Body of pancreas (tissue), 4 donors: Measurements from ENCODE around the gene VGF. TPM values are rescaled to one million over a fixed set of nuclear protein-coding genes. Genes with fewer than 3 reads are reported as not detected.

Source experiments
- ATAC-seq: fragments of 150-250 bp; one replicate; pipeline ENCODE4 v1.9.1; 2016
- DNase-seq, 4 donors: peaks; one replicate each; pipeline ENCODE4 v3.0.0-alpha.2; 2019
- H3K27ac ChIP-seq, 4 donors: fragments of 200-600 bp; sonication (generic); 1 replicate in 3 of 4; 2 replicates in 1 of 4; pipeline versions ENCODE4 v1.5.1 to v1.6.1; 2016 to 2019; ENCODE audit warnings: mild to moderate bottlenecking in 1 of 4, mixed read lengths in 1 of 4, moderate library complexity in 1 of 4
- H3K27me3 ChIP-seq, 2 donors: fragments of 200-600 bp; sonication (generic); one replicate each; pipeline ENCODE4 v1.6.0; 2016; ENCODE audit warnings: mild to moderate bottlenecking in 1 of 2
- H3K36me3 ChIP-seq, 2 donors: fragments of 200-600 bp; sonication (generic); replicated peaks in 1 of 2; 2 replicates each; pipeline ENCODE4 v1.5.1; 2016; ENCODE audit warnings: low read depth in 2 of 2; ENCODE audit not compliant: insufficient read depth in 1 of 2
- H3K4me1 ChIP-seq: fragments of 200-600 bp; sonication (generic); one replicate; pipeline ENCODE4 v1.6.0; 2016
- H3K4me3 ChIP-seq, 2 donors: fragments of 200-600 bp; sonication (generic); 1 replicate in 1 of 2; 2 replicates in 1 of 2; pipeline ENCODE4 v1.5.1; 2016 to 2019
- H3K9me3 ChIP-seq, 3 donors: fragments of 200-600 bp; sonication (generic); 1 replicate in 2 of 3; 2 replicates in 1 of 3; pipeline ENCODE4 v1.5.1; 2016
- CTCF ChIP-seq, 7 experiments: fragments of 450-650 bp in 4 of 7; fragments of 200-600 bp in 3 of 7; sonication (generic) in 3 of 7; IDR thresholded peaks; one replicate each; pipeline ENCODE4 v1.5.1; 2016 to 2019; ENCODE audit warnings: antibody characterized with exemption in 7 of 7
- POLR2A ChIP-seq, 3 donors: fragments of 450-650 bp; IDR thresholded peaks; one replicate each; pipeline ENCODE4 v1.6.1; 2016; ENCODE audit warnings: antibody characterized with exemption in 3 of 3, mild to moderate bottlenecking in 2 of 3
- WGBS, 2 donors: methylation state at CpG; one replicate each; pipeline ENCODE4 v1.1.5; 2017; 5-methylcytosine and 5-hydroxymethylcytosine counted together
- intact Hi-C: fragments of 100-400 bp; cut with DNase I; formaldehyde crosslinking; loops from one replicate; pipeline ENCODE4 v1.15.1; 2023
- total RNA-seq, 2 donors: library from RNA; depleted of rRNA; stranded (reverse); fragments of >200 nt; gene quantifications; one replicate each; pipeline ENCODE4 v1.1.0, GENCODE V29; 2016

VGF gene
- total RNA-seq, 2 donors from 2014 or later, result 3.0 to 4.9 TPM

- no peak for TF ChIP-seq POLR2A (IDR thresholded peaks at IDR 0.05)
- TF ChIP-seq CTCF (IDR thresholded peaks at IDR 0.05), result no peak
- no peaks in the 10 kb centered on the region for H3K9me3 ChIP-seq
- peaks cover 10% of the 10 kb centered on the region for H3K4me1 ChIP-seq
- H3K27ac ChIP-seq, result no peak overlapping the region
- WGBS, 2 donors, result 71% methylated on average over 14 of the region's 14 CpGs; no CpG with 5 or more reads in 1 of the 2 donors
- no peak overlapping the region for H3K4me3 ChIP-seq
- H3K27me3 ChIP-seq, result peaks cover 0 to 16% of the 10 kb centered on the region in 2 donors
- ATAC-seq (no peak), DNase-seq (no peak)
- intact Hi-C loops, result no loop called here
- no peaks in the 10 kb centered on the region for H3K36me3 ChIP-seq
These were observed 33.1 kb upstream of the VGF start for GRCh38 chr7:101198476-101198875.

DNA sequence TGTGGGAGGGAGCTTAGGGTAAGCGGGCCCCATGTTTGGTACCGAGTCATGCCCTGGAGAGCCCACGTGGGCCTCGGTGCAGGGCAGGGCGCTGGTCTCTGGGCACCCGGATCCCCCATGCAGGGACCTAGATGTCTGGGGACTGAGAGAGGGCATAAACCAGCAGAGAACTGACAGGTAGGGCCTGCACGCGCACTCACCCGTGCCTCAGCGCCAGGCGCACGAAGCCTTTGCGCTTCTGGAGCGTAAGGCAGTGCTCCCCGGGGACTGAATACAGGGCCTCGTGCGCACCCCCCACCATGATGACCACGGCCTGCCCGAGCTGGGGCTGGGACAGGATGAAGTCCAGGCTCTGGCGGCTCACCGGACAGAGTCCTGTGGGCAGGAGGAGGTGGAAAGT lies 32.6 kb upstream of the VGF start:
- ATAC-seq (no peak), DNase-seq (no peak)
- Histone ChIP-seq H3K9me3 (no peaks in the 10 kb centered on the region), H3K4me3 (no peak overlapping the region), H3K27me3 (peaks cover 0 to 16% of the 10 kb centered on the region in 2 donors), H3K4me1 (peaks cover 10% of the 10 kb centered on the region), H3K27ac (no peak overlapping the region), H3K36me3 (no peaks in the 10 kb centered on the region)
- 76% methylated on average over 5 to 21 of the region's 21 CpGs for WGBS, 2 donors
- intact Hi-C loops, result no loop called here
- TF ChIP-seq CTCF (IDR thresholded peaks at IDR 0.05) (no peak), POLR2A (IDR thresholded peaks at IDR 0.05) (no peak)

GRCh38 chr7:101195884-101196283 lies 30.5 kb upstream of the VGF start:
- H3K36me3 ChIP-seq, result no peaks in the 10 kb centered on the region
- intact Hi-C loops, result no loop called here
- DNase-seq (no peak), ATAC-seq (no peak)
- H3K4me3 ChIP-seq, result no peak overlapping the region
- no peaks in the 10 kb centered on the region for H3K9me3 ChIP-seq
- peaks cover 0 to under 1% of the 10 kb centered on the region in 2 donors for H3K27me3 ChIP-seq
- no peak for TF ChIP-seq CTCF (IDR thresholded peaks at IDR 0.05)
- no peak for TF ChIP-seq POLR2A (IDR thresholded peaks at IDR 0.05)
- WGBS, 2 donors, result 65 to 86% methylated on average over 10 to 14 of the region's 17 CpGs
- H3K4me1 ChIP-seq, result peaks cover 6% of the 10 kb centered on the region
- no peak overlapping the region for H3K27ac ChIP-seq

- no peak for TF ChIP-seq CTCF (IDR thresholded peaks at IDR 0.05)
- TF ChIP-seq POLR2A (IDR thresholded peaks at IDR 0.05), result no peak
- no peak overlapping the region for H3K27ac ChIP-seq
- H3K36me3 ChIP-seq, result no peaks in the 10 kb centered on the region
- WGBS, 2 donors, result 70 to 71% methylated on average over 8 of the region's 8 CpGs
- intact Hi-C loops, result no loop called here
- no peak overlapping the region for H3K4me3 ChIP-seq
- ATAC-seq (no peak), DNase-seq (no peak)
- no peaks in the 10 kb centered on the region for H3K9me3 ChIP-seq
- H3K27me3 ChIP-seq, result no peaks in the 10 kb centered on the region
- peaks cover 6% of the 10 kb centered on the region for H3K4me1 ChIP-seq
These were observed 23.7 kb upstream of the VGF start for GRCh38 chr7:101189109-101189508.

DNA sequence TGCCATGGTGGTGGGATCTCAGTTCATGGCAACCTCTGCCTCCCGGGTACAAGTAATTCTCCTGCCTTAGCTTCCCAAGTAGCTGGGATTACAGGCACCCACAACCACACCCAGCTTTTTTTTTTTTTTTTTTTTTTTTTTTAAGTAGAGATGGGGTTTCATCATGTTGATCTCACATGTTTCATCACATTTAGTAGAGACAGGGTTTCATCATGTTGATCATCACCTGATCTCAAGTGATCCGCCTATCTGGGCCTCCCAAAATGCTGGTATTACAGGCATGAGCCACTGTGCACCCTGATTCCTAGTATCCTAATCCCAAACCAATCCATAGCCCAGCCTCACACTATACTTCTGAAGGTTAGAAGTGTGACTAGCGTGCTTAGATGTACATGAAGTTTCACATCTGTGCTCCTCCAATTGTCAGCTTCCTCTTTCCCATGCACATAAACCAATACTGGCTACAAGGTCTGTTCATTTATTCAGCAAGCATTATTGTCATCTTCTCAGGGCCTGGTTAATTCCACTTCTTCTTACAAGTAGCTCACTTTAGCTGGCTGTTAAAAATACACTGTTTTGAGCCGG lies 21.6 kb upstream of the VGF start:
- no peak overlapping the region for H3K27ac ChIP-seq
- 78 to 83% methylated on average over 4 of the region's 4 CpGs for WGBS, 2 donors
- no peak overlapping the region for H3K4me3 ChIP-seq
- no peaks in the 10 kb centered on the region for H3K4me1 ChIP-seq
- H3K9me3 ChIP-seq, result no peaks in the 10 kb centered on the region
- H3K27me3 ChIP-seq, result no peaks in the 10 kb centered on the region
- DNase-seq, result no peak
- ATAC-seq, result no peak
- no peak for TF ChIP-seq POLR2A (IDR thresholded peaks at IDR 0.05)
- intact Hi-C loops, result no loop called here
- H3K36me3 ChIP-seq, result no peaks in the 10 kb centered on the region
